Measurements from ENCODE around the gene NUP54.

Gene NUP54

GRCh38 chr4:76175336-76175735 is 27.1 kb upstream of the NUP54 start:
- no peaks in the 10 kb centered on the region for H3K27me3 ChIP-seq (ENCODE audit: control insufficient read depth, insufficient read depth, low read length)
- no peak overlapping the region for H2AFZ ChIP-seq
- no peak overlapping the region for H3K4me3 ChIP-seq (ENCODE audit: low read depth, low read length)
- peaks cover 3% of the 10 kb centered on the region for H3K79me2 ChIP-seq
- no peak overlapping the region for H3K27ac ChIP-seq
- H3K4me2 ChIP-seq (ENCODE audit: low read length) = no peak overlapping the region
- H3K36me3 ChIP-seq (ENCODE audit: control insufficient read depth, insufficient read depth, low read length) = no peaks in the 10 kb centered on the region
- no peaks in the 10 kb centered on the region for H3K4me1 ChIP-seq
- no peak for TF ChIP-seq CTCF (IDR thresholded peaks at IDR 0.05)
- H3K9me3 ChIP-seq (ENCODE audit: control insufficient read depth, low read length) = no peaks in the 10 kb centered on the region
- no peak overlapping the region for H3K9ac ChIP-seq

- Histone ChIP-seq H3K27me3 (ENCODE audit: control insufficient read depth, insufficient read depth, low read length) (no peaks in the 10 kb centered on the region), H3K79me2 (no peaks in the 10 kb centered on the region), H3K4me2 (ENCODE audit: low read length) (no peak overlapping the region), H2AFZ (no peak overlapping the region), H3K4me1 (no peaks in the 10 kb centered on the region), H3K36me3 (ENCODE audit: control insufficient read depth, insufficient read depth, low read length) (no peaks in the 10 kb centered on the region), H3K9me3 (ENCODE audit: control insufficient read depth, low read length) (no peaks in the 10 kb centered on the region), H3K27ac (no peak overlapping the region), H3K4me3 (ENCODE audit: low read depth, low read length) (no peak overlapping the region), H3K9ac (no peak overlapping the region)
- TF ChIP-seq CTCF (IDR thresholded peaks at IDR 0.05) = no peak
These were observed 26.0 kb upstream of the NUP54 start for GRCh38 chr4:76174216-76174615.

GRCh38 chr4:76168688-76169087 is 20.5 kb upstream of the NUP54 start:
- H3K4me1 ChIP-seq = no peaks in the 10 kb centered on the region
- no peak overlapping the region for H3K9ac ChIP-seq
- no peak overlapping the region for H2AFZ ChIP-seq
- no peak overlapping the region for H3K27ac ChIP-seq
- no peak overlapping the region for H3K4me3 ChIP-seq (ENCODE audit: low read depth, low read length)
- H3K4me2 ChIP-seq (ENCODE audit: low read length) = no peak overlapping the region
- no peak for TF ChIP-seq CTCF (IDR thresholded peaks at IDR 0.05)
- no peaks in the 10 kb centered on the region for H3K79me2 ChIP-seq
- no peaks in the 10 kb centered on the region for H3K9me3 ChIP-seq (ENCODE audit: control insufficient read depth, low read length)
- no peaks in the 10 kb centered on the region for H3K36me3 ChIP-seq (ENCODE audit: control insufficient read depth, insufficient read depth, low read length)
- H3K27me3 ChIP-seq (ENCODE audit: control insufficient read depth, insufficient read depth, low read length) = no peaks in the 10 kb centered on the region

- Histone ChIP-seq H3K4me1 (no peaks in the 10 kb centered on the region), H3K4me2 (ENCODE audit: low read length) (no peak overlapping the region), H3K36me3 (ENCODE audit: control insufficient read depth, insufficient read depth, low read length) (no peaks in the 10 kb centered on the region), H3K27ac (no peak overlapping the region), H3K27me3 (ENCODE audit: control insufficient read depth, insufficient read depth, low read length) (no peaks in the 10 kb centered on the region), H3K79me2 (no peaks in the 10 kb centered on the region), H3K9ac (no peak overlapping the region), H3K4me3 (ENCODE audit: low read depth, low read length) (no peak overlapping the region), H2AFZ (no peak overlapping the region), H3K9me3 (ENCODE audit: control insufficient read depth, low read length) (no peaks in the 10 kb centered on the region)
- TF ChIP-seq CTCF (IDR thresholded peaks at IDR 0.05) = no peak
These were observed 18.3 kb upstream of the NUP54 start for GRCh38 chr4:76166480-76166879.

- H3K36me3 ChIP-seq (ENCODE audit: control insufficient read depth, insufficient read depth, low read length) = no peaks in the 10 kb centered on the region
- H3K4me1 ChIP-seq = peaks cover 2% of the 10 kb centered on the region
- no peaks in the 10 kb centered on the region for H3K79me2 ChIP-seq
- H3K27me3 ChIP-seq (ENCODE audit: control insufficient read depth, insufficient read depth, low read length) = no peaks in the 10 kb centered on the region
- H3K4me3 ChIP-seq (ENCODE audit: low read depth, low read length) = no peak overlapping the region
- H3K4me2 ChIP-seq (ENCODE audit: low read length) = no peak overlapping the region
- H3K9ac ChIP-seq = no peak overlapping the region
- no peaks in the 10 kb centered on the region for H3K9me3 ChIP-seq (ENCODE audit: control insufficient read depth, low read length)
- no peak overlapping the region for H3K27ac ChIP-seq
- no peak for TF ChIP-seq CTCF (IDR thresholded peaks at IDR 0.05)
- no peak overlapping the region for H2AFZ ChIP-seq
These were observed 12.2 kb upstream of the NUP54 start for GRCh38 chr4:76160355-76160754.
